Peyer's patch (tissue), 4 donors: ENCODE data around the gene FSTL1. TPM values are rescaled to one million over a fixed set of nuclear protein-coding genes. Genes with fewer than 3 reads are reported as not detected.

ENCODE experiments used
- DNase-seq, 3 donors: peaks; one replicate each; pipeline ENCODE4 v3.0.0-alpha.2; 2017 to 2019
- H3K27ac ChIP-seq, 4 donors: fragments of 200-600 bp; sonication (generic); one replicate each; pipeline ENCODE4 v1.5.1; 2016 to 2019
- H3K27me3 ChIP-seq, 2 donors: fragments of 200-600 bp; sonication (generic); one replicate each; pipeline ENCODE4 v1.5.1; 2019
- H3K36me3 ChIP-seq, 3 donors: fragments of 200-600 bp; sonication (generic); one replicate each; pipeline ENCODE4 v1.5.1; 2016 to 2019
- H3K4me1 ChIP-seq, 4 donors: fragments of 200-600 bp; sonication (generic); one replicate each; pipeline ENCODE4 v1.5.1; 2016 to 2019
- H3K4me3 ChIP-seq, 4 donors: fragments of 200-600 bp; sonication (generic); 1 replicate in 3 of 4; 2 replicates in 1 of 4; pipeline ENCODE4 v1.5.1; 2016 to 2019; ENCODE audit warnings: mild to moderate bottlenecking in 1 of 4
- H3K9me3 ChIP-seq, 4 donors: fragments of 200-600 bp; sonication (generic); one replicate each; pipeline ENCODE4 v1.5.1; 2016 to 2019; ENCODE audit warnings: mild to moderate bottlenecking in 1 of 4
- POLR2A ChIP-seq, 2 donors: fragments of 450-650 bp; IDR thresholded peaks; one replicate each; pipeline ENCODE4 v1.5.1; 2017; ENCODE audit warnings: antibody characterized with exemption in 2 of 2, mild to moderate bottlenecking in 2 of 2, moderate library complexity in 2 of 2
- total RNA-seq, 4 donors: library from RNA; depleted of rRNA; stranded (reverse); fragments of >200 nt; gene quantifications; one replicate each; pipeline ENCODE4 v1.1.0, GENCODE V29; 2016
- TF ChIP-seq, protein P1 (sequence below), 6 experiments: fragments of 450-650 bp in 4 of 6; fragments of 200-600 bp in 2 of 6; sonication (generic) in 1 of 6; IDR thresholded peaks; one replicate each; pipeline ENCODE4 v1.5.1; 2017 to 2019; ENCODE audit warnings: antibody characterized with exemption in 6 of 6, mild to moderate bottlenecking in 3 of 6, moderate library complexity in 1 of 6

The FSTL1 gene
- total RNA-seq, 4 donors from 2014 or later, result 22.2 to 84.2 (median 59.8) TPM

DNA sequence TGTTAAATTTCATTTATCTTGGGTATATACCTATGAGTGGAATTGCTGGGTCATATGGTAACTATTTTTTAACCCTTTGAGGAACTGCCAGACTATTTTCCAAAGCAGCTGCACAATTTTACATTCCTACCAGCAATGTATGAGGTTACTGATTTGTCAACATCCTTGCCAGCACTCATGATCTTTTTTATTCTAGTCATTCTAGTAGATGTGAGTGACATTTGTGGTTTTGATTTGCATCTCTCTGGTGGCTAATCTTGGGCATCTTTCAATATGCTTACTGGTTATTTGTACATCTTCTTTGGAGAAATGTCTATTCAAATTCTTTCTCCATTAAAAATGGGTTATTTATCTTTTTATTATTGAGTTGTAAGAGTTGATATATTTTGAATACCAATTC lies 80.3 kb downstream of the FSTL1 start:
- no peak overlapping the region for H3K27ac ChIP-seq
- no peaks in the 10 kb centered on the region for H3K4me1 ChIP-seq
- TF ChIP-seq, protein P1, sequence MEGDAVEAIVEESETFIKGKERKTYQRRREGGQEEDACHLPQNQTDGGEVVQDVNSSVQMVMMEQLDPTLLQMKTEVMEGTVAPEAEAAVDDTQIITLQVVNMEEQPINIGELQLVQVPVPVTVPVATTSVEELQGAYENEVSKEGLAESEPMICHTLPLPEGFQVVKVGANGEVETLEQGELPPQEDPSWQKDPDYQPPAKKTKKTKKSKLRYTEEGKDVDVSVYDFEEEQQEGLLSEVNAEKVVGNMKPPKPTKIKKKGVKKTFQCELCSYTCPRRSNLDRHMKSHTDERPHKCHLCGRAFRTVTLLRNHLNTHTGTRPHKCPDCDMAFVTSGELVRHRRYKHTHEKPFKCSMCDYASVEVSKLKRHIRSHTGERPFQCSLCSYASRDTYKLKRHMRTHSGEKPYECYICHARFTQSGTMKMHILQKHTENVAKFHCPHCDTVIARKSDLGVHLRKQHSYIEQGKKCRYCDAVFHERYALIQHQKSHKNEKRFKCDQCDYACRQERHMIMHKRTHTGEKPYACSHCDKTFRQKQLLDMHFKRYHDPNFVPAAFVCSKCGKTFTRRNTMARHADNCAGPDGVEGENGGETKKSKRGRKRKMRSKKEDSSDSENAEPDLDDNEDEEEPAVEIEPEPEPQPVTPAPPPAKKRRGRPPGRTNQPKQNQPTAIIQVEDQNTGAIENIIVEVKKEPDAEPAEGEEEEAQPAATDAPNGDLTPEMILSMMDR (IDR thresholded peaks at IDR 0.05), result no peak
- TF ChIP-seq POLR2A (IDR thresholded peaks at IDR 0.05), result no peak
- DNase-seq, result no peak
- H3K36me3 ChIP-seq, result no peaks in the 10 kb centered on the region
- H3K27me3 ChIP-seq, result no peaks in the 10 kb centered on the region
- H3K9me3 ChIP-seq, result no peaks in the 10 kb centered on the region
- no peak overlapping the region for H3K4me3 ChIP-seq

DNA sequence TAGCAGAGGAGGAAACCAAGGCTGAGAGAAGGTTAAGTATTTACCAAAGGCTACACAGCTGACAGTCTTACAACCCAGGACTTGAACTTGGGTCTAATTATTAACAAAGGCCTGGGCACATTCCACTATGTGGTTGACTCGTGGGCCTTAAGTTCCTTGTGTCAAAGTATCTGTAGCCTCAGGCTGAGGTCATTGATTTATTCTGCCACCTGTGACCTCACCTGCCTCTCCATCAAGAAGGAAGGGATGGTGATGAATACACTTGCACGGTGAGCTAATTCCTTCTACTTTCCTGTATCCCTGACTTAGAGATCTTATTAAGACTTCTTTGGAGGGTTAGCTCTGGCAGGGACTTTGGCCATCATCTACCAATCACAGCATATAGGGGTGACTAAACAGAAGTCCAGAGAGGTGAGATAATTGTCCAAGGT lies 81.7 kb downstream of the FSTL1 start:
- no peak for DNase-seq

DNA sequence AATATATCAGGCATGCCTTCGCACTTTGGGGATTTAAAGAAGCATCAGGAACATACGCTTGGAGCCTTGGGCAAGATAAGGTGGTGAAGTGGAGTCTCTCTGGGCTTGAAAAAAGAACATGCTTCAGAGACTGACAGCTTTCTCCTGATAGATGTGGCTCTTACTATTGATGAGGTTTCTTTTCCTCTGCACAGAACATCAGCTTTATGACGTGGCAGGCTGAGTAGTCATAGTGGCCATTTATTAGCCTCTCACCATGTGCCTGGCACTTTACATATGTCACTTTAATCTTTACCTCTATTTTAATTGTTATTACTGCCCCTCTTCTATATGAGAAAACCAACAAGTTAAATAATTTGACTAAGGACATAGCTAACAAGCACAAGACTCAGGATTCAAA lies 82.6 kb downstream of the FSTL1 start:
- Histone ChIP-seq H3K4me3 (no peak overlapping the region), H3K4me1 (no peaks in the 10 kb centered on the region), H3K9me3 (no peaks in the 10 kb centered on the region), H3K27me3 (no peaks in the 10 kb centered on the region), H3K27ac (no peak overlapping the region), H3K36me3 (no peaks in the 10 kb centered on the region)
- TF ChIP-seq, protein P1 (IDR thresholded peaks at IDR 0.05), result no peak
- no peak for TF ChIP-seq POLR2A (IDR thresholded peaks at IDR 0.05)
- DNase-seq, result no peak

More for the DNA sequence above, 81.7 kb downstream of the FSTL1 start:
- Histone ChIP-seq H3K27me3 (no peaks in the 10 kb centered on the region), H3K4me3 (no peak overlapping the region), H3K27ac (no peak overlapping the region), H3K4me1 (no peaks in the 10 kb centered on the region), H3K36me3 (no peaks in the 10 kb centered on the region), H3K9me3 (no peaks in the 10 kb centered on the region)
- TF ChIP-seq, protein P1 (IDR thresholded peaks at IDR 0.05), result no peak
- no peak for TF ChIP-seq POLR2A (IDR thresholded peaks at IDR 0.05)

DNA sequence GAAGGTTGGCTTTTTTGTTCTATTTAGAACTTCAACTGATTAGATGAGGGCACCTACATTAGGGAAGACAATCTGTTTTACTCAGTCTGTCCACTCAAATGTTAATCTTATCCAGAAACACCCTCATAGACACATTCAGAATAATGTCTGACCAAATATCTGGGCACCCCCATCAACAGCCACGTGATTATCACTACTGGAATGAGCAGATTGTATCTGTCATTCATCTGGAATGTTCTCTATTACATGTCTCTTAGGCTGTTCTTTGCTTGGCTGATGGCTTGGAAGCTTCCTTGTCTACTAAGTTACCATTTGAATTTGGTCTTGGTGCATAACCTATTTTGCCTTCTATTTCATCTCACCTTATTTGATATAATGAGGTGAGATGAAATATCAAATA lies 86.0 kb downstream of the FSTL1 start:
- no peak overlapping the region for H3K4me3 ChIP-seq
- no peaks in the 10 kb centered on the region for H3K4me1 ChIP-seq

DNA sequence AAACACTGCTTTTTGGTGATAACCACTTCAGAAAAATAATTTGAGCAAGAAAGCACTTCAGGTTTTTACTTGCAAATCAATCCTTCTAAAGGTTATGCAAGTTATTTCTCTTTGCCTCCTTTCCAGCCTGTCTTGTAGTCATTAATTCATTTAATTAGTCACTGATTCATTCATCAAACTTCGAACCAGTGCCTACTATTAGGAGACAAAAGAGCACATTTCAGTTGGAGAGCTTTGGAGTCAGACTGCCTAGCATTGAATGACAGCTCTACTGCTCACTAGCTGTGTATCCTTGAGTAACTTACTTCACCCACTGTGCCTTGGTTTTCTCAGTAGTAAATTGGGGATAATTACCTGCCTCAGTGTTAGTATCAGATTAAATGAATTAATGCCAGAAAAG lies 86.7 kb downstream of the FSTL1 start:
- H3K9me3 ChIP-seq, result no peaks in the 10 kb centered on the region
- no peak overlapping the region for H3K4me3 ChIP-seq
- H3K27ac ChIP-seq, result no peak overlapping the region
- TF ChIP-seq POLR2A (IDR thresholded peaks at IDR 0.05), result no peak
- TF ChIP-seq, protein P1 (IDR thresholded peaks at IDR 0.05), result no peak
- no peaks in the 10 kb centered on the region for H3K27me3 ChIP-seq
- no peaks in the 10 kb centered on the region for H3K4me1 ChIP-seq
- no peaks in the 10 kb centered on the region for H3K36me3 ChIP-seq
- DNase-seq, result no peak

More for the DNA sequence above, 86.0 kb downstream of the FSTL1 start:
- TF ChIP-seq, protein P1 (IDR thresholded peaks at IDR 0.05), result no peak
- TF ChIP-seq POLR2A (IDR thresholded peaks at IDR 0.05), result no peak
- Histone ChIP-seq H3K27me3 (no peaks in the 10 kb centered on the region), H3K36me3 (no peaks in the 10 kb centered on the region), H3K27ac (no peak overlapping the region), H3K9me3 (no peaks in the 10 kb centered on the region)
- DNase-seq, result no peak

DNA sequence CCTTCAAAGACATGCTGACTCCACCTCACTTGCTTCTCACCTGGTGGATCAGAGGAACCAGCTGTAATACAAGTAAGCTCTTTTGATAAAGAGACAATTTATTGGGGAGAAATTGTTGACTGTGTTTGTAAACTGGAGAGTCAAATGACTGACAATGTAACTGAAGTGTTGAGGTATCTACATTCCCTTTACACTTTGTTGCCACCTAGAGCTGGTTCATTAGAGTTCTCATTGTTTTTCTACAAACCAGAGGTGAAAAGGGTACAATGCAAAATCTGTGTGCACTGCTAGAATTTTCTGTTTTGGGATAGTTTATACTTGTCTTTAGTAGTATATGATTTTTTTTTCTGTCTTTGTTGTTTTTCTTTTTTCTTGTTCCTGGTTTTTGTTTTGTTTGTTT lies 93.0 kb downstream of the FSTL1 start:
- Histone ChIP-seq H3K27ac (no peak overlapping the region), H3K4me1 (no peaks in the 10 kb centered on the region), H3K27me3 (no peaks in the 10 kb centered on the region), H3K36me3 (no peaks in the 10 kb centered on the region), H3K9me3 (no peaks in the 10 kb centered on the region), H3K4me3 (no peak overlapping the region)
- DNase-seq, result no peak
- TF ChIP-seq, protein P1 (IDR thresholded peaks at IDR 0.05), result no peak
- no peak for TF ChIP-seq POLR2A (IDR thresholded peaks at IDR 0.05)
